Measurements from ENCODE around the gene CLCNKB. TPM values are rescaled to one million over a fixed set of nuclear protein-coding genes. Genes with fewer than 3 reads are reported as not detected.
A peak's percentile ranks its signal among the peaks of the same experiment; 100 is the strongest.
"Not testable (repeated sequence)": the region's sequence is repeated elsewhere in the genome, so short reads cannot be mapped to it uniquely, and the experiment has no call there.

Gene CLCNKB
- total RNA-seq (2014; rRNA removed; shearing (Covaris generic)): 0.08 TPM in 1 of 2 replicates, not detected in the other

DNA sequence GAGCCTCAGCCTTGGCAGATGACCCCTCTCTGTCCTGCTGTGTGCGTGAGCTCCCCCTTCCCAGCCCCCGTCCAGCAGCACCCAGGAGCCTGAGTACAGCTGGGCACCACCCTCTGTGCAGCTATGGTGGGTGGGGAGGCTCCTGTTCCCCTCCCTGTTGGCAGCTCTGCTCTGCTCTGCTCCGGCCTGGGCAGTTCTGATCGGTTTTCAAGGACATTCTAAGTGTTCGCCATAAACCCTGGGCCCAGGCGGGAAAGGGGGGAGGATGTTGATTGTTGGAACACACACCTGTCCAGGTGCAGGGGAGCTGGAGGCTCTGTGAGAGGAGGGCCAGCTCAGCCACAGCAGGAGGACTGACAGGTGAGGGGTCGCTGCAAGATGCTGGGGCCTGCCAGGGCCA is at the start of gene CLCNKB:
TSS of gene CLCNKB (plus strand) at position 262 of the 400 bp plus-strand sequence. CDS start 711 bp downstream, outside the sequence.
- no peaks in the 10 kb centered on the region for H3K36me3 ChIP-seq
- no peak for DNase-seq
- H3K4me1 ChIP-seq: no peaks in the 10 kb centered on the region
- H3K27me3 ChIP-seq: peaks cover 37% of the 10 kb centered on the region
- H3K27ac ChIP-seq: no peak within 1 kb of the TSS
- no peaks in the 10 kb centered on the region for H3K9me3 ChIP-seq (replicated peaks)
- H3K4me3 ChIP-seq: no peak within 1 kb of the TSS

DNA sequence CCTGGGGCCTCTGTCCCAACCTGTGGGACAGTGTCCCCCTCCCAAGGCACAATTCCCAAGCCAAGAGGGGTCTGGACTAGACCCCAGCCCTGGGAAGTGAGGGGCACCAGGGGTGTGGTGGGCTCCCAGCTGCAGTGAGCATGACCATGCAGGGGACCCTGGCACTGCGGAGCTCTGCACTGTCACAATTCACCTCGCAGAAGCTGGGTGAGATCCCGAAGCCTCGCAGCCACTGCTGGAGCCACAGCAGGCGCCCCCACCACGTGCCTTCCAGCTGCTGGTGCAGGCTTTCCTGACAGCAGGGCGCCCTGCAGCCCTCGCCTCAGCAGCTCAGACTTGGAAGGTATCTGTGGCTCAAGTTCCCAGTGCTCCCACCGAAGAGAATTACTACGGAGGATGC is 49.5 kb upstream of the CLCNKB start:
- no peak overlapping the region for H3K27ac ChIP-seq
- DNase-seq: no peak

DNA sequence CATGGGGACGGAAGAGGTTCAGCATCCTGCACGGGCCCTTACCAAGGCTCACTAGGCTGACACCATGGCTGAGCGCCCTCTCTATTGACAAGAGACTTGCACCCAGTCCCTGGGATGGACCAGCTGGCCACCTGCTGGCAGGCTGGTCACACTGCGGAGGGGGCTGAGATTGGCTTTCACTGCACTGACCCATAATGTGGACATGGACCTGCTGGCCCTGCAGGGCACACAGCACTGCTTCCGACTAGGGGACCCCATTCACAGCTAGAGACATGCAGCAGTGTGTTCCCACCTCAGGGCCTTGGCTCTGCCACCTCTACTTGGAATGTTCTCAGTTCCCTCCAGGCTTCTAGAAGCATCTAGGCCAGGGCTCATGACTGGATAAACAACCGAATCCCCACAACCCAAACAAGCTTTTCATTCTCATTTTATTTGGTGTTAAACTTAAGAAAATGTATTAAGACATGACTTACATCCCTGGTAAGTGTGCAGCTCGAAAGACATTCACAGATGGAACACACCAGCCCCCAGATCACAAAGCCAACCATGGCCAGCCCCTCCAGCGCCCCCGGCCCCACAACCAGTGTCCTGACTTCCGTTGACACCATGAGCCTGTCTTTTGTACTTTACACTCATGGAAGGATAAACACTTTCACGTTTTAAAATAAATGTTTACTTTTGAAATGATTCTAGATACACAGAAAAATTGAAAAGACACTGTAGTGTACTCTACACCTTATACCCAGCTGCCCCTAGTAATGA is 48.8 kb upstream of the CLCNKB start:
- no peak overlapping the region for H3K4me3 ChIP-seq
- peaks cover 3% of the 10 kb centered on the region for H3K27me3 ChIP-seq
- H3K9me3 ChIP-seq (replicated peaks): no peaks in the 10 kb centered on the region
- no peak overlapping the region for H3K27ac ChIP-seq
- peak; percentile 77 to 85 for DNase-seq
- no peaks in the 10 kb centered on the region for H3K4me1 ChIP-seq
- H3K36me3 ChIP-seq: no peaks in the 10 kb centered on the region

More for the DNA sequence above, 49.5 kb upstream of the CLCNKB start:
- Histone ChIP-seq H3K4me1 (no peaks in the 10 kb centered on the region), H3K9me3 (replicated peaks) (no peaks in the 10 kb centered on the region), H3K36me3 (no peaks in the 10 kb centered on the region), H3K4me3 (no peak overlapping the region), H3K27me3 (peaks cover 2% of the 10 kb centered on the region)

DNA sequence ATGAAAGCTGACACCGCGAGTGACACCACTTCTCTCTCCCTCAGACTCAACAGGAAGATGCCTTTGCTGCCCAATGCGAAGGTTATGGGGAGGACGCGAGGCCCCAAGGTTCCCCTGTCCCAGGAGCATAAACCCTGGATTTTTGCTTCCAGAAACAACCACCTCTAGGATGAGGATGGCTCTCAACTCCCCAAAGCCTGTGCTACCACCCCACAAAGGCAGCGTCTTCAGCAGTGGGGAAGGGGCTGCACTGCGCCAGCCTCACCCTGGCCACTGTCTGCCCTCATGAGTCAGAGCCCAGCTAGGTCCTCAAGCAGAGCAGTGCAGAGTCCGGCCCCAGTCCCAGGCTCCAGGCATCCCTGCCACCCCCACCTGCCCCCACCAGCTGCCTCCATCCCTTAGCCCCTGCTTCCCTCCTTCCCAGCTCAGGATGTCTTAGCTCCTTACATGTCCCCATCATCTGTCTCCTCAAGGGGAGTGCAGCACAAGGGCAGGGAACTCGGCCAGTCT is 46.5 kb upstream of the CLCNKB start:
- Histone ChIP-seq H3K27me3 (peaks cover 6% of the 10 kb centered on the region; the same call in 1 of the 2 replicates), H3K27ac (no peak overlapping the region), H3K4me1 (no peaks in the 10 kb centered on the region), H3K36me3 (no peaks in the 10 kb centered on the region), H3K9me3 (replicated peaks) (no peaks in the 10 kb centered on the region), H3K4me3 (no peak overlapping the region)
- DNase-seq: no peak

DNA sequence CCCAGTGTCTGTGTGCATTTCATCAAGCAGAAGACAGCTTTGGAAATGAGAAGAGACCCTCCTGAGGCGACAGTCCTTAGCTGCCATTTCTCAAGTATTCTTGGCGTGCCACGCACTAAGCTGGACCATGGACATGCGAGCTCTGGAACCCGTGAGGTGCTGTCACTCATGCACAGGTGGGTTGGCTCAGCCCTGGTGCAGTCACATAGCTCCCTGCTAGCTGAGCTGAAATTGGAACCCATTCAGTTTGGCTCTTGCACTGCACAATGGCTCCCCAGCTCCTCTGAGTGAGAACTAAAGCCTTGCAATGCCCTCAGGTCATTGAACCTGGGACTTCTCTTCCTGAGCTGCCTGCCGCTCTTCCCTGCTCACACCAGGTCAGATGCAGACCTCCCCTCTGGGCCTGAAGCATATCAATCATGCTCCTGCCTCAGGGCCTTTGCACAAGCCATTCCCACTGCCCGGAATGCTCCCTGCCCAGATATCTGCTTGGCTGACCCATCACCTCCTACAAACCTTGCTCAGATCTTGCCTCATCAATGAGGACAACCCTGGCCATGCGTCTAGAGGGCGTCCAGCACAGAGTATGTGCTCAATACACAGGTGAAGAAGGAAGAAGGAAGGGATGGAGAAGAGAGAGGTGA is 45.8 kb upstream of the CLCNKB start:
- Histone ChIP-seq H3K36me3 (no peaks in the 10 kb centered on the region), H3K27ac (no peak overlapping the region), H3K4me1 (no peaks in the 10 kb centered on the region), H3K9me3 (replicated peaks) (no peaks in the 10 kb centered on the region), H3K27me3 (peaks cover 3% of the 10 kb centered on the region; the same call in 1 of the 2 replicates), H3K4me3 (no peak overlapping the region)
- DNase-seq: peak in 1 of 2 experiments; percentile 25

DNA sequence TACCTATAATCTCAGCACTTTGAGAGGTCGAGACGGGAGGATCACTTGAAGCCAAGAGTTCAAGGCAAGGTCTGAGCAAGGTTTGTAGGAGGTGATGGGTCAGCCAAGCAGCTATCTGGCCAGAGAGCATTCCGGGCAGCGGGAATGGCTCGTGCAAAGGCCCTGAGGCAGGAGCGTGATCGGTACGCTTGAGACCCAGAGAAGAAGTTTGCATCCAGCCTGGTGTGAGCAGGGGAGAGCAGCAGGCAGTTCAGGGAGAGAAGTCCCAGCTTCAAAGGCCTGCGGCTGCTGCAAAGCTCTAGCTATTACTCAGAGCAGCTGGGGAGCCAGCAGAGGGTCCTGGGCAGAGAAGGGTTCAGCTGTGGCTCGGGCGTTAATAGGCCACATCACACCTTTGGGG is 44.7 kb upstream of the CLCNKB start:
- Histone ChIP-seq H3K9me3 (replicated peaks) (no peaks in the 10 kb centered on the region), H3K4me3 (no peak overlapping the region), H3K4me1 (no peaks in the 10 kb centered on the region), H3K27ac (no peak overlapping the region), H3K36me3 (no peaks in the 10 kb centered on the region), H3K27me3 (peaks cover 3% of the 10 kb centered on the region; the same call in 1 of the 2 replicates)
- no peak for DNase-seq

DNA sequence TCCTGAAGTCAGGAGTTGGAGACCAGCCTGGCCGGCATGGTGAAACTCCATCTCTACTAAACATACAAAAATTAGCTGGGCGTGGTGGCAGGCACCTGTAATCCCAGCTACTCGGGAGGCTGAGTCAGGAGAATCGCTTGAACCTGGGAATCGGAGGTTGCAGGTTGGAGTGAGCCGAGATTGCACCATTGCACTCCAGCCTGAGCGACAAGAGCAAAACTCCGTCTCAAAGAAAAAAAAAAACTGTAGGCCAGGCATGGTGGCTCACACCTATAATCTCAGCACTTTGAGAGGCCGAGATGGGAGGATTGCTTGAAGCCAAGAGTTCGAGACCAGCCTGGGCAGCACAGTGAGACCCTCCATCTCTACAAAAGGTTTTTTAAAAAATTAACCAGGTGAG is 42.3 kb upstream of the CLCNKB start:
- not testable (repeated sequence) for H3K4me3 ChIP-seq; DNase-seq; H3K27me3 ChIP-seq; H3K36me3 ChIP-seq; H3K9me3 ChIP-seq (replicated peaks); H3K27ac ChIP-seq; H3K4me1 ChIP-seq

DNA sequence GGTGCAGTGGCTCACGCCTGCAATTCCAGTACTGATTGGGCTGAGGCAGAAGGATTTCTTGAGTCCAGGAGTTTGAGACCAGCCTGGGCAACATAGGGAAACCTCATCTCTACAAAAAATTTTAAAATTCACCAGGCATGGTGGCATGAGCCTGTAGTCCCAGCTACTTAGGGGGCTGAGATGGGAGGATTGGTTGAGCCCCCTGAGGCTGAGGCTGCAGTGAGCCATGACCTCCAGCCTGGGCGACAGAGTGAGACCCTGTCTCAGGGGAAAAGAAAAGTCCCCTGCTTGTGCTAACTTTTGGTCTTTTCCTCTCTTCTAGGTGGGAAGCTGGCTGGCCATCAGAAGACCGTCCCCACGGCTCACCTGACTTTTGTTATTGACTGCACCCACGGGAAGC is 38.0 kb upstream of the CLCNKB start:
- H3K4me3 ChIP-seq: no peak overlapping the region
- no peaks in the 10 kb centered on the region for H3K4me1 ChIP-seq
- no peak overlapping the region for H3K27ac ChIP-seq
- no peaks in the 10 kb centered on the region for H3K36me3 ChIP-seq
- H3K27me3 ChIP-seq: no peaks in the 10 kb centered on the region; the same call in 1 of the 2 replicates
- H3K9me3 ChIP-seq (replicated peaks): no peaks in the 10 kb centered on the region
- no peak for DNase-seq

DNA sequence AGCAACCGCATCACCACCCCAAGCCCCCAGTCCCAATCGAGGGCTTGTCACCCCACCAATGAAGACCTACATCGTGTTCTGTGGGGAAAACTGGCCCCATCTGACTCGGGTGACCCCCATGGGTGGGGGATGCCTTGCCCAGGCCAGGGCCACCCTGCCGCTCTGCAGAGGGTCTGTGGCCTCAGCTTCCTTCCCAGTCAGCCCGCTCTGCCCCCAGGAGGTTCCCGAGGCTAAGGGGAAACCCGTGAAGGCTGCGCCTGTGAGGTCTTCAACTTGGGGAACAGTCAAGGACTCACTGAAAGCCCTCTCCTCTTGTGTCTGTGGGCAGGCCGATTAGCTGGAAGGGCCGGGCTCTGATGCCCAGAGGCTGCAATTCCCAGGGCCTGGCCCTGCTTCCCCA is 37.6 kb upstream of the CLCNKB start:
- DNase-seq: no peak
- Histone ChIP-seq H3K36me3 (no peaks in the 10 kb centered on the region), H3K4me1 (no peaks in the 10 kb centered on the region), H3K4me3 (no peak overlapping the region), H3K27me3 (no peaks in the 10 kb centered on the region; the same call in 1 of the 2 replicates), H3K27ac (no peak overlapping the region), H3K9me3 (replicated peaks) (no peaks in the 10 kb centered on the region)

DNA sequence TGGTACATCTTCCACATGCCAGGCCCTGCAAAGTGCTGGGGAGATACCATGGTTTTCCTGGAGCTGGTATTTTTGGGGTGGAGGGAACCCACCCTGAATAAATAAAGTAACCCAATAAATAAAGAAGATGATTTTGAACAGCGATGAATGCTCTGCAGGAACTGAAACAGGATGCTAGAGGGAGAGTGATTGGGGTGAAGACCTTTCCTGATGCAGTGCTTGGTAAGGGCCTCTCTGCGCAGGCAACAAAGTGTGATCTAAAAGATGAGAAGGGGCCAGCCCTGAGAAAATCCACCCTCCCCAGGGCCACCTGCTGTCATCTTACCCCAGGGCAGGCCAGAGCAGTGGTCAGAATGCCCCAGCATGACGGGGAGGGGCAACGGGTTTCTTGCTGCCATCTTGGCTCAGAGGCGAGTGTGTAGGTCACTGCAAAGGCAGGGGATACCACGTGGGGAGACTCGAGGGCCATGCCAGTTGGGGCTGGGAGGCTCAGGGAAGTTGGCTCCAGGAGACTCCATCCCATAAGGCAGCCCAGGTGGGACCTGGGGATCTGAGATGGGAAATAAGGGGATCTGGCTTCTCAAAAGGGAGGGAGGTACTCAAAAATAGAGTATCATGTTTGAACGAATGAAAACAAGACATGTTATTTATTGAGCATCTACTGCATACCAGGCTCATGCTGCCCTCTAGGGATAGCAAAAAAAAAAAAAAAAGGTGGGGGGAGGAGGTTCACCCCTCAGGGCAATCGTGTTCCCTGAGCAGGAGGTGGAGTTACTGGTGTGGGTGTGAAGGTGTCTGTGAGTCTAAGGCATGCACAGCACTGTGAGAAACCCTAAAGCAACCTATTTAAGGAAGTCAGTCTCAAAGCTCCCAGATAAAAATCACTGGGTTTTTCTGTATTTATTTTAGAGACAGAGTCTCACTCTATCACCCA is 36.8 kb upstream of the CLCNKB start:
- no peaks in the 10 kb centered on the region for H3K4me1 ChIP-seq
- no peaks in the 10 kb centered on the region for H3K9me3 ChIP-seq (replicated peaks)
- no peaks in the 10 kb centered on the region for H3K36me3 ChIP-seq
- no peak overlapping the region for H3K4me3 ChIP-seq
- H3K27me3 ChIP-seq: no peaks in the 10 kb centered on the region; the same call in 1 of the 2 replicates
- DNase-seq: no peak
- H3K27ac ChIP-seq: no peak overlapping the region

DNA sequence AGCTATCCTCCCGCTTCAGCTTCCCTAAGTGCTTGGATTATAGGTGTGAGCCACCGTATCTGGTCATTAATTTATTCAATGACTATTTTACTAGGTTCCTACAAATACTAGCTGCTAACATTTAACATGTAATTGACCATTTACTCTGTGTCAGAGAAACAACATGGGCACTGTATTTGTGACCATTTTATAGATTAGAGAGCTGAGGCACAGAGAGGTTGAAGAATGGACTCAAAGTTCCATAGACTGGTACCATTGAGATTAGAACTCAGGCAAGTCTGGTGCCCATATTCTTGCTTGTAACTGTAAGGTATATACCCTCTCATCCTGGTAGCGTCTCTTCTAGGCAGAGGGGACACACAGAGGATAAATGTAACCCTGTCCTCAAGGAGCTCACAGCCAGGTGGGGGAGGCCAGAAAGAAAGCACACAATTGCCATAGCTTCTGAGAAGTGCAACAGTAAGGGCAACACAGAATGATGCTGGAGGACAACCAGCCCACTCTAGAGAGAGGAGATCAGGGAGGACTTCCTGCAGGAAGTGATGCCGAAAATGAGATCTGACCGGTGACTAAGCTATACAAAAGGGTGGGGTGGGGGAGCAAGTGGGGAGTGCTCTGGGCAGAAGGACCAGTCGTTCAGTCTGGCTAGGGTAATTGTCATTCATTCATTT is 35.8 kb upstream of the CLCNKB start:
- no peak for DNase-seq
- no peaks in the 10 kb centered on the region for H3K9me3 ChIP-seq (replicated peaks)
- H3K27ac ChIP-seq: no peak overlapping the region
- H3K27me3 ChIP-seq: no peaks in the 10 kb centered on the region; the same call in 1 of the 2 replicates
- H3K4me3 ChIP-seq: no peak overlapping the region
- H3K4me1 ChIP-seq: no peaks in the 10 kb centered on the region
- no peaks in the 10 kb centered on the region for H3K36me3 ChIP-seq

DNA sequence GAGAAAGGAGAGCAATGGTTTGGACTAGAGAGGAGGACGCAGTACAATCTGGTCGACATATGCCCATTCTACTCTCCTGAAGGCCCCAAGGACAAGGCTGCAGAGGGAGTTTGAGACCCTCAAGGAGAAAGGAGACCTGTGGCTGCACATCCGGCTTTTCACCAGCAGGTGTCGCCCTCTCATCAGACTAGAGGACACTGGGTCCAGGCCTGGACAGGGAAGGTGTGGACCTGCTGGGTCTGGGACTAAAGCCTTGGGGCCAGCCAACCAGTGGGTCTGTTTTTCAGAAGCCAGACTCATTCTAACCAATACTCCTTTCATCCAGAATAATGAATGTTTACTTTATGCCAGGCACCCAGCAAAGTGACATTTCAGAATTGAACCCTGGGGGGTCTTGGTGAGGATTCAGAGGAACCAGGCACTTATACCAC is 34.5 kb upstream of the CLCNKB start:
- peaks cover 2% of the 10 kb centered on the region for H3K4me1 ChIP-seq
- H3K27ac ChIP-seq: no peak overlapping the region
- no peaks in the 10 kb centered on the region; the same call in 1 of the 2 replicates for H3K27me3 ChIP-seq
- no peaks in the 10 kb centered on the region for H3K36me3 ChIP-seq
- DNase-seq: peak; percentile 86 to 96
- H3K9me3 ChIP-seq (replicated peaks): no peaks in the 10 kb centered on the region
- H3K4me3 ChIP-seq: no peak overlapping the region

DNA sequence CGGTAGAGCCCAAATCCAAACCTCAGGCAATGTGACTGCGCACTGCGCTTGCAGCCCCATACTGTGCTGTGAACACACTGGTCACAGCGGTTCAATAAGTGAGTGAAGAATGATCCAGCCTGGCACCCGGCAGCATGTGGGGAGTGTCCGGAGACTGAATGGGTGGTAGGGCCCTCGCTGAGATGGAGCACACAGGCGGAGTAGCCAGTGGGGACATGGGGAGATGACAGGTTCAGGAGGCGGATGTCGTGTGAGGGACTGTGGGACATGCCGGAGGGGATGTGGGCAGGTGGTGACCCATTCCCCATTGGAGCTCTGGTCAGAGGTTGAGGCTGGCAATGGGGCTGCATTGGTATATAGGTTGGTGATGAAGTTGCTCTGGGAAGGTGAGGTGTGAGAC is 33.9 kb upstream of the CLCNKB start:
- DNase-seq: no peak
- peaks cover 8% of the 10 kb centered on the region for H3K4me1 ChIP-seq

DNA sequence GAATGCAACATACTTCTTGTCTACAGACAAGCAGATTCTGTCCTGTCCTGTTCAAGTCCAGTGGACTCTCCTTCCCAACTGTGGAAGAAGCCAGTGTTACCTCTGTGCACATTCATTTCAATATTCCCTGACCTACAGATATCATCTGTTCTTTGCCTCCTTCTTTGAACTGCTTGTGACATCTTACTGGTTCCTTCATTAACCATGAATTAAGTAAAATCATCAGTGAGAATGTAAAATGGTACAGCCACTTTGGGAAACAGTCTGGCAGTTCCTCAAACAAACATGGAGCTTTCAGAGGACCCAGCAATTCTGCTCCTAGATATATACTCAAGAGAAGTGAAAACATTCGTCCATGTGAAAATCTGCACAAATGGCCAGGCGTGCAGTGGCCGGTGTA is 32.7 kb upstream of the CLCNKB start:
- Histone ChIP-seq H3K9me3 (replicated peaks) (no peaks in the 10 kb centered on the region), H3K27me3 (no peaks in the 10 kb centered on the region), H3K4me3 (no peak overlapping the region), H3K4me1 (peaks cover 20% of the 10 kb centered on the region), H3K36me3 (no peaks in the 10 kb centered on the region), H3K27ac (no peak overlapping the region)
- DNase-seq: no peak

More for the DNA sequence above, 33.9 kb upstream of the CLCNKB start:
- Histone ChIP-seq H3K27me3 (no peaks in the 10 kb centered on the region), H3K27ac (no peak overlapping the region), H3K9me3 (replicated peaks) (no peaks in the 10 kb centered on the region), H3K4me3 (no peak overlapping the region), H3K36me3 (no peaks in the 10 kb centered on the region)

Measured in SJCRH30 (cell line).